AG09319 (cell line): Measurements from ENCODE around the gene NRP2.

Source experiments
- DNase-seq: peaks from one replicate; pipeline ENCODE4 v3.0.0-alpha.2; 2010; ENCODE audit warnings: low read depth; ENCODE audit errors: extremely low read depth
- TF ChIP-seq, protein P1 (sequence below): IDR thresholded peaks from 2 replicates; pipeline ENCODE4 v1.5.1; 2011; ENCODE audit warnings: low read depth, mild to moderate bottlenecking, inconsistent platforms, low read length, moderate library complexity

NRP2 gene

DNA sequence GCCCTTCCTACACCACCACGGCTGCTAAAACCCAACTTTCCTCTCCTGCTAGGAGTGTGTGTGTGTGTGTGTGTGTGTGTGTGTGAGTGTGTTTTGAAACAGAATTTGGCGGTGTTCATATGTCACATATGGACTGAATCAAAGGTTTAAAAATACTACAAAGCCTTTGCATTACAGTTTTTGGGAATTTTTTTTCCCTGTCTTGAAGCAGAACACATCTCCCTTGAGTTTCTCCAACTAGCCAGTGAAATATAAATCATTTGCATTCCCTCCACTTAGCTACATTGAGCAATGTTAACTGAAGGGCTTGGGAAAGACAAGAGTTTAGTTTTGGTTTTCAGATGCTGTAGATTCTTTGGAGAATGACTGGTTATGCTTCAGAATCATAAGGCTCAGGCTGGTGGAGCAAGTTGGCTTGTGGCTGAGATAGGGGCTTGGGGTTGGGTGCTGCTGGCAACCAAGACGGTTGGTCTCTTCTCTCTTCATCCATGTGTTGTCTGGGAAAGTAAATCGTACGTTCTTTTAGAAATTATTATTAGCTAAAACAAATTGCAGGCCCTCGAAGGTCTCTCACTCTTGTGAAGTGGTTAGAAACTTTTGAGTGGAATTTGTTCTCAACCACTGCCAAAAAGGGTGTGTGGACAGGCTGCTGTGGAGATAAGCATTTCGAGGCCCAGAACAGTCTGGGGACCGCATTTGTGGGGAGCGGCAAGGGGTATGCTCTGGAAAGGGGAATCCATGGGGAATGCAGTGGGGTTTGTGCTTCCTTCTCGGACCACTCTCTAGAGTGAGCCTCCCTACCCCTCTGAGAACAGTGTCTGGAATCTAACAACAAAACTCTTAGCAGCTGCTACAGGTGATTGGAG, 1.4 kb downstream of the NRP2 start:
- peak; percentile 81 for DNase-seq

DNA sequence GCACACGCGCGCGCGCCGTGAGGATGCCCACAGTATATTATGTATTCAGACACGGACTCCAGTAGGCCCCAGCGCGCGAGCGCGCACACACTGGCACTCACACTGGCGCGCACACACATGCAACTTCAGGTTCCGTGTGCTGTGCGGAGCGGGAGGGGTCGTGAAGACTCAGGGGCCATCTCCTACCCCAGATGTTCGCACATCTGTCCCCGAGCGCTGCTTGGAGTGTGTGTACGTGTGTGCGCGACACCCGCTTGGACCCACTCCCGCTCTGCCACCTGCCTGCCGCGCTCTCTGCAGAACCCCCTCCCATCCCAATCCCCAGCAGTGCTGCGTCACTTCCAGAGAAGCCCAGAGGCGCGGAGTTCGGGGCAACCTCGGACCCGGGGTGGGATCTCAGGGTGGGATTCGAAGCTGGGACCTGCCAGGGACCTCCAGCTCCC, 2.6 kb downstream of the NRP2 start:
- DNase-seq, result no peak
- TF ChIP-seq, protein P1, sequence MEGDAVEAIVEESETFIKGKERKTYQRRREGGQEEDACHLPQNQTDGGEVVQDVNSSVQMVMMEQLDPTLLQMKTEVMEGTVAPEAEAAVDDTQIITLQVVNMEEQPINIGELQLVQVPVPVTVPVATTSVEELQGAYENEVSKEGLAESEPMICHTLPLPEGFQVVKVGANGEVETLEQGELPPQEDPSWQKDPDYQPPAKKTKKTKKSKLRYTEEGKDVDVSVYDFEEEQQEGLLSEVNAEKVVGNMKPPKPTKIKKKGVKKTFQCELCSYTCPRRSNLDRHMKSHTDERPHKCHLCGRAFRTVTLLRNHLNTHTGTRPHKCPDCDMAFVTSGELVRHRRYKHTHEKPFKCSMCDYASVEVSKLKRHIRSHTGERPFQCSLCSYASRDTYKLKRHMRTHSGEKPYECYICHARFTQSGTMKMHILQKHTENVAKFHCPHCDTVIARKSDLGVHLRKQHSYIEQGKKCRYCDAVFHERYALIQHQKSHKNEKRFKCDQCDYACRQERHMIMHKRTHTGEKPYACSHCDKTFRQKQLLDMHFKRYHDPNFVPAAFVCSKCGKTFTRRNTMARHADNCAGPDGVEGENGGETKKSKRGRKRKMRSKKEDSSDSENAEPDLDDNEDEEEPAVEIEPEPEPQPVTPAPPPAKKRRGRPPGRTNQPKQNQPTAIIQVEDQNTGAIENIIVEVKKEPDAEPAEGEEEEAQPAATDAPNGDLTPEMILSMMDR, result no peak

More for the DNA sequence above, 1.4 kb downstream of the NRP2 start:
- TF ChIP-seq, protein P1, result no peak

DNA sequence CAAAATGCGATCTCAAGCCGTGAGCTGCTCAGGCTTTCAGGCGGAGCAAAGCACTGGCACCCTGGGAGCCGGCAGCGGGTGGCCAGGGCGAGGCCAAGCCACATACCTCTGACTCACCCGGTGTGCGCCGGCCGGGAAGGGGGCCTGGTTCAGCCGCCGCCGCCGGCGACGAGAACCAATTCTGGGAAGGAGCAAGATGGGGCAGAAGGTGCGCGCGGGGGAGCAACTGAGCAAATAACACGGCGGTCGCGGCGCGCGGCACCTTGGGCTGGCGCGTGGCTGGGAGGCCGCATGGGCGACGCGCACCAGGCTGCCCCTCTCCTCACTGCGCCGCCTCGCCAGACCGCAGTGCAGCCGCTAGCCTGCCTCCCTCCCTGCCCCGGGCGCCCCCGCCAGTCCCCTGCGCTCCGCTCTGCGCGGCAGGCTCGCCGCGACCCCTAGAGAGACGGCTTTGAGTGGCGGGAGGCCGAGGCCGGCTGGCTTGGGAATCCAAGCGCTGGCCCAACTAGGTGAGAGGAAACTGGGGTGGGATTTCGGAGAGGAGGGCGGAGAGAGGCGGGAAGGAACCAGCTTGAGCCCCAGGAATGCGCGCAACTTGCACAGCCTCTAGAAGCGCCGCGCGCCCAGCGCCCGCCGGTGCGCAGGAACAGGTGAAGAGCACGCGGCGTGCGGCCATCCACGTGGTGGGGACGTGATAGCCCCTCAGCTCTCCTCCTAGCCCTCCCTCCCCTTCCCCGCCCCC, 3.2 kb downstream of the NRP2 start:
- DNase-seq, result no peak
- TF ChIP-seq, protein P1, result no peak

DNA sequence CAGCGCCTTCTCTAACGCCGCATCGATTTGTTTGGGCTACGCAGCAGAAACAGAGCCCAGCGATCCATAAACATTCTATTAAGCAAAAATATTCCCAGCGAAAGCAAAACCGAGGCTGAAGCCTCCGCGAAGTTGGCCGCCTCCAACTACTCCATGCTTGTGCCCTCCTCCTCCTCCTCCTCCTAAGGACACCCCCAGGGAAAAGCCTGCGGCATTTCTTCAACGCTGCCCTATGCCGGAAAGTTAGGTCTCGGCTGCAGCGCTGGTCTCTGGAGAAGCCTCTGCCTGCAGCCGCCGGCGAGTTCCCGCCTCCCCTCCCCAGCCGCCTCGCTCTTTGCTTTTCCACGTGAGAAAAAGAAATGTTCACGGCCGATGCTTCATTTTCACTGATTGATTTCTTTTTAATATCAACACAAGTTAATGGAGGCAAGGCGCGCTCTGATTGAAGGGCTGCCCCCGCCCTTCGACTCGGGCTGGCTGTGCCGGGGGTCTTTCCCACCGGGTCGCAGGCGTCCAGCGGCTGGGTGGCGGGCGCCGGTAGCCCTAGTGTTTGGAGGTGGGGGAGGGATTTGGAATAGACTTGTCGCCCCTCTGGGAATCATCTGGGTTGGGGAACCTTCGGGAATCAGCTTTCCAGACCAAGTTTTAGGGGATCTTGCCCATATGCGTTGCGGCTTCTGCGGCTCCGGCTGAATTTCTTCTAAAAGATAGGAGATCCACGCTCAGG, 3.9 kb downstream of the NRP2 start:
- DNase-seq, result no peak
- TF ChIP-seq, protein P1, result no peak

DNA sequence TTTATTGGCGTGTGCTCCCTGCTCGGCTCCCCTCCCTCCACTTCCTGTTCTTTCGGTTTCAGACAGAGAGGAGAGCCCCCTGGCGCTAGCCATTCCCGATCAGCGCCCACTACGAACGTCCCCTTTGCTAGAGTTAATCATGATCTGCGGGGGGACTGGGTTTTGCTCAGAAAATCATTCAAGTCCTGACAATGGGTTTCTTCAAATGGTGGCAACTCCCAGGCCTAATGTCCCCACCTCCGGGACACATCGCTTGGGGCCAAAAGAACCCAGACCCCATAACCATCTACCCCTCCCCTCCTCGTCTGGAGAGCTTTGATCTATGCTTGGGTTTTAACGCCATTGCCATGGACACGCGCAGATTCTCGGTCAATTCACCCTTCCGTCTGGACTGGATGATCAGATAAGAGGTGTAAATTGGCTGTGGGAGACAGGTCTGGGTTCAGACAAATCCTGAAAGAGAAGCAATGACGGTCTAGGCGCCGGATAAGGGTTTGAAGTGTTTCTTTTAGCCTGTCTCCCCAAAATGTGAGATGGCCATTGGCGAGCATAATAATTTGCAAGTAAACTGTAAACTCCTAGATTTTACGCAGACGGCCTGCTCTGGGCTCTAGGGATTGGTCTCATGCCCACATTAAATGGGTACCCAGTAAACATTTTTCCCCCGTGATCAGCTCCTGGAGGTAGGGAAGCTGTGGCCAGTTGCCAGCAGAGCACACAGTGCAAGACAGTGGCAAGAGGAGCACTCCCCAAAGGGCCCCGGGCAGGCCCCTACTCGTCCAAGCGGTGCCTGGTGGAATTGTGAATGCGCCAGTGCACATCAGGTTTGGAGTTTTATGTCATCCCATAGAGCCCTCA, 4.7 kb downstream of the NRP2 start:
- TF ChIP-seq, protein P1, result no peak; the same call in 1 of the 2 replicates
- DNase-seq, result no peak

DNA sequence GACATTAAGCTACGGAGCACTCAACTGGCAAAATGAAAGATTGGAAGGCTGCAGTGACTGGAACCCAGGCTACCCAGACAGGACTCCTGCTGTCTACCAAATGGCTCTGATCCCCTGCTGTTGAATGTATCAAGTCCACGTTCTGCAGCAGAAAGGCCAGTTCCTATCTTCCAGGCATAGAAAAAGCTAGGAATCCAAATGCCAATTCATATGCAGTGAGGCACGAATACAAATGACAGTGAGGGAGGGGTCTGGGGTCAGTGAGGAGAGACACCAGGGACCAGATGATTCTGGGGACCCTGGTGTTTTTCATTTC, 5.3 kb downstream of the NRP2 start:
- DNase-seq, result no peak
- TF ChIP-seq, protein P1, result no peak
